ENCODE results near the gene AMN.
"Not testable (repeated sequence)": the region's sequence is repeated elsewhere in the genome, so short reads cannot be mapped to it uniquely, and the experiment has no call there.

DNA sequence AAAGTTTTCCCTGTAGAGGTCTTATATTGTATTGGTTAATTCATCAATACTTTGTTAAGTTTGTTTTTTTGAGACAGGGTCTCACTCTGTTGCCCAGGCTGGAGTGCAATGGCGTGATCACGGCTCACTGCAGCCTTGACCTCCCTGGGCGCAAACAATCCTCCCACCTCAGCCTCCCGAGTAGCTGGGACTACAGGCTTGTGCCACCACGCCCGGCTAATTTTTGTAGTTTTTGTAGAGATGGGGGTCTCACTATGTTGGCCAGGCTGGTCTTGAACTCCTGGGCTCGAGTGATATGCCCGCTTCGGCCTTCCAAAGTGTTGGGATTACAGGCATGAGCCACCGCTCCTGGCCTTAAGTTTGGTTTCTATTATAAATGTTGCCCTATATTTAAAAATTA is 4.4 kb downstream of the AMN start:
- TF ChIP-seq EZH2phosphoT487 (IDR thresholded peaks at IDR 0.05; ENCODE audit: insufficient read depth, low read depth); EZH2 (IDR thresholded peaks at IDR 0.05; ENCODE audit: insufficient read depth, poor library complexity, severe bottlenecking): not testable (repeated sequence)
